CD8-positive, alpha-beta memory T cell (primary cell): ENCODE data around the gene AGAP1. TPM values are rescaled to one million over a fixed set of nuclear protein-coding genes. Genes with fewer than 3 reads are reported as not detected.
A peak's percentile ranks its signal among the peaks of the same experiment; 100 is the strongest.

ENCODE experiments used
- CTCF ChIA-PET: fragments of 350-600 bp; sonication (Branson Sonifier 250); formaldehyde crosslinking; loops from one replicate; lab custom pipeline; 2021; ENCODE audit warnings: antibody characterized with exemption; lab: Charles Lee
- POLR2A ChIA-PET: fragments of 350-600 bp; sonication (Branson Sonifier 250); formaldehyde crosslinking; loops from one replicate; lab custom pipeline; 2021; ENCODE audit warnings: antibody characterized with exemption; lab: Charles Lee
- DNase-seq, 5 donors: peaks; one replicate each; pipeline versions ENCODE4 v3.0.0 to v3.0.0-alpha.2; 2020 to 2022; ENCODE audit warnings: mixed read lengths in 1 of 5
- H3K27ac ChIP-seq: one replicate; pipeline ENCODE4 v1.7.0; 2013; ENCODE audit warnings: low read depth, mild to moderate bottlenecking, low read length, moderate library complexity
- H3K27me3 ChIP-seq: 2 replicates; pipeline ENCODE4 v1.7.0; 2013; ENCODE audit warnings: low read length, mild to moderate bottlenecking; ENCODE audit not compliant: insufficient read depth, poor library complexity, severe bottlenecking
- H3K36me3 ChIP-seq: 2 replicates; pipeline ENCODE4 v1.7.0; 2013; ENCODE audit warnings: mild to moderate bottlenecking, low read length, moderate library complexity; ENCODE audit not compliant: insufficient read depth
- H3K4me1 ChIP-seq: 2 replicates; pipeline ENCODE4 v1.7.0; 2013; ENCODE audit warnings: mild to moderate bottlenecking, low read length, moderate library complexity; ENCODE audit not compliant: insufficient read depth
- H3K4me3 ChIP-seq: 2 replicates; pipeline ENCODE4 v1.7.0; 2013; ENCODE audit warnings: mild to moderate bottlenecking, low read length
- H3K9me3 ChIP-seq: 2 replicates; pipeline ENCODE4 v1.7.0; 2013; ENCODE audit warnings: mild to moderate bottlenecking, low read length
- H3K27ac Mint-ChIP-seq, 8 donors: one replicate each; pipeline ENCODE4 v1.8.0; 2020 to 2021; ENCODE audit warnings: mixed read lengths in 8 of 8, mild to moderate bottlenecking in 6 of 8, inconsistent platforms in 3 of 8, moderate library complexity in 3 of 8
- H3K27me3 Mint-ChIP-seq, 2 donors: one replicate each; pipeline ENCODE4 v1.8.0; 2020 to 2021; ENCODE audit warnings: mixed read lengths in 2 of 2, mild to moderate bottlenecking in 1 of 2, moderate library complexity in 1 of 2
- H3K36me3 Mint-ChIP-seq, 3 donors: one replicate each; pipeline ENCODE4 v1.8.0; 2020 to 2021; ENCODE audit warnings: mixed read lengths in 3 of 3, inconsistent platforms in 1 of 3, mild to moderate bottlenecking in 1 of 3
- H3K4me1 Mint-ChIP-seq, 3 donors: one replicate each; pipeline ENCODE4 v1.8.0; 2020 to 2021; ENCODE audit warnings: mixed read lengths in 3 of 3, inconsistent platforms in 1 of 3, mild to moderate bottlenecking in 1 of 3
- H3K4me3 Mint-ChIP-seq, 7 donors: one replicate each; pipeline ENCODE4 v1.8.0; 2020 to 2021; ENCODE audit warnings: mixed read lengths in 7 of 7, mild to moderate bottlenecking in 6 of 7, moderate library complexity in 4 of 7, inconsistent platforms in 2 of 7
- H3K9me3 Mint-ChIP-seq, 5 donors: one replicate each; pipeline ENCODE4 v1.8.0; 2020 to 2022; ENCODE audit warnings: mixed read lengths in 5 of 5, mild to moderate bottlenecking in 3 of 5, moderate library complexity in 2 of 5, inconsistent platforms in 1 of 5
- polyA plus RNA-seq: library from polyadenylated mRNA; unstranded; fragments of 300-500 nt; fragmentation: Illumina TruSeq; gene quantifications from one replicate; pipeline ENCODE4 v1.2.3, GENCODE V29; 2021
- total RNA-seq, 2 experiments: library from RNA; stranded (reverse); gene quantifications; one replicate each; pipeline ENCODE4 v1.2.3, GENCODE V29; 2021

The AGAP1 gene
- total and polyA plus RNA-seq, 3 experiments from 2014 or later: 1.2 to 3.3 (median 2.7) TPM

- Mint-ChIP-seq H3K27ac (no peak overlapping the region), H3K9me3 (peaks cover 0 to 2% (median 0%) of the 10 kb centered on the region in 5 donors), H3K27me3 (no peaks in the 10 kb centered on the region), H3K4me3 (no peak overlapping the region), H3K36me3 (no peaks in the 10 kb centered on the region), H3K4me1 (no peaks in the 10 kb centered on the region)
- ChIA-PET POLR2A (no interaction called here), CTCF (no interaction called here)
- Histone ChIP-seq H3K27me3 (no peaks in the 10 kb centered on the region), H3K4me1 (no peaks in the 10 kb centered on the region), H3K27ac (no peak overlapping the region), H3K4me3 (no peak overlapping the region), H3K36me3 (no peaks in the 10 kb centered on the region), H3K9me3 (no peaks in the 10 kb centered on the region)
- no peak for DNase-seq
Measured at GRCh38 chr2:236101311-236101950, 607.6 kb downstream of the AGAP1 start.

GRCh38 chr2:236102971-236103370 is 609.1 kb downstream of the AGAP1 start:
- no peaks in the 10 kb centered on the region for H3K9me3 ChIP-seq
- ChIA-PET POLR2A (no interaction called here), CTCF (no interaction called here)
- no peaks in the 10 kb centered on the region for H3K27me3 ChIP-seq
- H3K27me3 Mint-ChIP-seq: peaks cover 0 to 3% of the 10 kb centered on the region in 2 donors
- H3K4me1 ChIP-seq: no peaks in the 10 kb centered on the region
- no peak for DNase-seq
- no peak overlapping the region for H3K4me3 Mint-ChIP-seq
- no peak overlapping the region for H3K4me3 ChIP-seq
- H3K4me1 Mint-ChIP-seq: no peaks in the 10 kb centered on the region
- no peak overlapping the region for H3K27ac Mint-ChIP-seq
- no peaks in the 10 kb centered on the region for H3K36me3 Mint-ChIP-seq
- H3K36me3 ChIP-seq: no peaks in the 10 kb centered on the region
- H3K9me3 Mint-ChIP-seq: peaks cover 0 to 2% (median 0%) of the 10 kb centered on the region in 5 donors
- no peak overlapping the region for H3K27ac ChIP-seq

GRCh38 chr2:236103981-236104380 is 610.1 kb downstream of the AGAP1 start:
- no peaks in the 10 kb centered on the region for H3K27me3 ChIP-seq
- CTCF ChIA-PET: no interaction called here
- POLR2A ChIA-PET: no interaction called here
- no peaks in the 10 kb centered on the region for H3K9me3 ChIP-seq
- Mint-ChIP-seq H3K4me3 (no peak overlapping the region), H3K27ac (no peak overlapping the region), H3K9me3 (peaks cover 0 to 1% (median 0%) of the 10 kb centered on the region in 5 donors), H3K4me1 (no peaks in the 10 kb centered on the region), H3K27me3 (peaks cover 4 to 5% of the 10 kb centered on the region in 2 donors), H3K36me3 (no peaks in the 10 kb centered on the region)
- no peaks in the 10 kb centered on the region for H3K36me3 ChIP-seq
- no peak overlapping the region for H3K4me3 ChIP-seq
- no peak for DNase-seq
- H3K4me1 ChIP-seq: no peaks in the 10 kb centered on the region
- H3K27ac ChIP-seq: no peak overlapping the region

GRCh38 chr2:236105955-236106607 is 612.2 kb downstream of the AGAP1 start:
- Histone ChIP-seq H3K4me3 (no peak overlapping the region), H3K27ac (no peak overlapping the region), H3K9me3 (no peaks in the 10 kb centered on the region), H3K4me1 (no peaks in the 10 kb centered on the region), H3K36me3 (no peaks in the 10 kb centered on the region), H3K27me3 (no peaks in the 10 kb centered on the region)
- Mint-ChIP-seq H3K36me3 (no peaks in the 10 kb centered on the region), H3K27ac (peak overlapping the region in 1 of 8 donors; percentile 60), H3K4me1 (no peaks in the 10 kb centered on the region), H3K4me3 (no peak overlapping the region), H3K27me3 (peaks cover 4 to 10% of the 10 kb centered on the region in 2 donors), H3K9me3 (no peaks in the 10 kb centered on the region)
- DNase-seq: no peak
- CTCF ChIA-PET: no interaction called here
- POLR2A ChIA-PET: no interaction called here

GRCh38 chr2:236106761-236107160 is 612.9 kb downstream of the AGAP1 start:
- POLR2A ChIA-PET: no interaction called here

GRCh38 chr2:236107536-236107935 is 613.7 kb downstream of the AGAP1 start:
- no peak for DNase-seq
- Histone ChIP-seq H3K4me1 (no peaks in the 10 kb centered on the region), H3K27me3 (no peaks in the 10 kb centered on the region), H3K36me3 (no peaks in the 10 kb centered on the region), H3K9me3 (no peaks in the 10 kb centered on the region), H3K4me3 (no peak overlapping the region), H3K27ac (no peak overlapping the region)
- ChIA-PET CTCF (no interaction called here), POLR2A (no interaction called here)
- no peaks in the 10 kb centered on the region for H3K36me3 Mint-ChIP-seq
- H3K4me3 Mint-ChIP-seq: no peak overlapping the region
- H3K9me3 Mint-ChIP-seq: no peaks in the 10 kb centered on the region
- H3K27me3 Mint-ChIP-seq: peaks cover 4 to 10% of the 10 kb centered on the region in 2 donors
- H3K27ac Mint-ChIP-seq: peak overlapping the region in 1 of 8 donors; percentile 47
- no peaks in the 10 kb centered on the region for H3K4me1 Mint-ChIP-seq

More at GRCh38 chr2:236106761-236107160, 612.9 kb downstream of the AGAP1 start:
- H3K4me3 ChIP-seq: no peak overlapping the region
- no peaks in the 10 kb centered on the region for H3K36me3 ChIP-seq
- no peak for DNase-seq
- Mint-ChIP-seq H3K36me3 (no peaks in the 10 kb centered on the region), H3K4me1 (no peaks in the 10 kb centered on the region), H3K27me3 (peaks cover 4 to 10% of the 10 kb centered on the region in 2 donors), H3K9me3 (no peaks in the 10 kb centered on the region), H3K4me3 (no peak overlapping the region), H3K27ac (no peak overlapping the region)
- H3K4me1 ChIP-seq: no peaks in the 10 kb centered on the region
- no peaks in the 10 kb centered on the region for H3K9me3 ChIP-seq
- H3K27ac ChIP-seq: no peak overlapping the region
- CTCF ChIA-PET: no interaction called here
- no peaks in the 10 kb centered on the region for H3K27me3 ChIP-seq

- DNase-seq: no peak
- H3K27me3 Mint-ChIP-seq: peaks cover 4 to 10% of the 10 kb centered on the region in 2 donors
- H3K9me3 ChIP-seq: no peaks in the 10 kb centered on the region
- no peak overlapping the region for H3K27ac Mint-ChIP-seq
- no peak overlapping the region for H3K4me3 Mint-ChIP-seq
- CTCF ChIA-PET: no interaction called here
- H3K4me3 ChIP-seq: no peak overlapping the region
- no peaks in the 10 kb centered on the region for H3K4me1 ChIP-seq
- POLR2A ChIA-PET: no interaction called here
- H3K36me3 Mint-ChIP-seq: no peaks in the 10 kb centered on the region
- H3K36me3 ChIP-seq: no peaks in the 10 kb centered on the region
- H3K4me1 Mint-ChIP-seq: no peaks in the 10 kb centered on the region
- no peaks in the 10 kb centered on the region for H3K9me3 Mint-ChIP-seq
- no peak overlapping the region for H3K27ac ChIP-seq
- no peaks in the 10 kb centered on the region for H3K27me3 ChIP-seq
Measured at GRCh38 chr2:236107942-236108625, 614.2 kb downstream of the AGAP1 start.

- no peaks in the 10 kb centered on the region for H3K4me1 ChIP-seq
- H3K27ac ChIP-seq: no peak overlapping the region
- no peaks in the 10 kb centered on the region for H3K9me3 Mint-ChIP-seq
- no peaks in the 10 kb centered on the region for H3K36me3 ChIP-seq
- ChIA-PET POLR2A (no interaction called here), CTCF (no interaction called here)
- no peak overlapping the region for H3K27ac Mint-ChIP-seq
- H3K4me1 Mint-ChIP-seq: no peaks in the 10 kb centered on the region
- H3K27me3 ChIP-seq: no peaks in the 10 kb centered on the region
- H3K27me3 Mint-ChIP-seq: peaks cover 4 to 10% of the 10 kb centered on the region in 2 donors
- no peak overlapping the region for H3K4me3 ChIP-seq
- DNase-seq: no peak
- H3K9me3 ChIP-seq: no peaks in the 10 kb centered on the region
- no peaks in the 10 kb centered on the region for H3K36me3 Mint-ChIP-seq
- H3K4me3 Mint-ChIP-seq: peak overlapping the region in 1 of 7 donors; percentile 63
Measured at GRCh38 chr2:236109061-236109460, 615.2 kb downstream of the AGAP1 start.
